ENCODE measurements around the gene DNAJC1. TPM values are rescaled to one million over a fixed set of nuclear protein-coding genes. Genes with fewer than 3 reads are reported as not detected.

The DNAJC1 gene
- total and polyA plus RNA-seq, 2 donors (not counting 3 experiments of a cell fraction or from before 2014, with no cell fraction given): 11.2 to 19.7 TPM

DNA sequence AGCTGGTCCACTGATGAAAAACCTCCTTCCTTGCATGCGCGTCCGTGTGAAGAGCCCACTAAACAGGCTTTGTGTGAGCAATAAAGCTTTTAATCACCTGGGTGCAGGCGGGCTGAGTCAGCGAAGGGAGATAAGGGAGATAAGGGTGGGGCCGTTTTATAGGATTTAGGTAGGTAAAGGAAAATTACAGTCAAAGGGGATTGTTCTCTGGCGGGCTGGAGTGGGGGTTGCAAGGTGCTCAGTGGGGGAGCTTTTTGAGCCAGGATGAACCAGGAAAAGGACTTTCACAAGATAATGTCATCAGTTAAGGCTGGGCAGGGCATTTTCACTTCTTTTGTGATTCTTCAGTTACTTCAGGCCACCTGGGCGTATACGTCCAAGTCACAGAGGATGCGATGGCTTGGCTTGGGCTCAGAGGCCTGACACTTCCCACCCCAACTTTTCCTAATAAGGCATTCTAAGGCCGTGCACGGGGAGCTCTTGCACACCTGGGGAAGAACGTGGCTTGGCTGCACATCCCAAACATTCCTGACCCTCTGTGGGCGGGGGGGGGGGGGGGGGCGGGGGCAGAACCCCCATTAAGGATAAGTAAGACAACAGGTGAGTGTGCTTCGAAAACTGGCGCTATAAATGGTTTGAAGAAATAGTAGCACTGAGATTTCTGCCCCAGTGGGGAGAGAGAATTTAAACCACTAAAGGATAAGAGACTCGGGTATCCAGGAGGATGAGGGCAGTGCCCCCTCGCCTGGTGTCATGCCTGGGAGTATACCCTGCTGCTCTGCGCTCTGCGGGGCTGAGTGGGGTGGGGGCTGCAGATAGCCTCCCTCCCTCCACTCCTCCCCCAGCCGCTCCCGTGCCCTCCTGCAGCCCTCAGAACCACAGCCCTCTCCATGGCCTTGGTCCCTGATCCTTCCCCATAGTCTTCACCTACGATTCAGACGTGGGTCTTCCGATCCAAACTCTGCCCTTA, 251.9 kb downstream of the DNAJC1 start:
- FAIRE-seq (no peak), DNase-seq (ENCODE audit: low read depth, low spot score) (no peak)
- no peaks in the 10 kb centered on the region for H3K9me3 ChIP-seq (replicated peaks; ENCODE audit: control insufficient read depth, insufficient read depth, low read length)
- H4K20me1 ChIP-seq (replicated peaks; ENCODE audit: control insufficient read depth, extremely low read depth, insufficient read depth, low read length): no peaks in the 10 kb centered on the region
- no peak overlapping the region for H3K27ac ChIP-seq (ENCODE audit: insufficient read depth, low read depth, low read length)
- H2AFZ ChIP-seq (ENCODE audit: low read depth, low read length): no peak overlapping the region
- CTCF ChIA-PET: interaction anchor here (0.8 to 1.1 kb wide), 3 partner anchors 10 to 202 kb away, joined by 3 to 4 read pairs (median 3); no protein-coding TSS in a partner anchor
- H3K9ac ChIP-seq (replicated peaks; ENCODE audit: extremely low read depth, insufficient read depth, low read length): no peak overlapping the region
- peaks cover 0 to 3% of the 10 kb centered on the region in 2 experiments for H3K36me3 ChIP-seq (ENCODE audit: control insufficient read depth in 2 of 2, extremely low read depth in 1 of 2, insufficient read depth in 2 of 2, low read length in 2 of 2)
- no peaks in the 10 kb centered on the region for H3K27me3 ChIP-seq (ENCODE audit: control insufficient read depth in 2 of 2, insufficient read depth in 2 of 2, low read length in 2 of 2)
- H3K4me2 ChIP-seq (ENCODE audit: insufficient read depth, low read length): no peak overlapping the region
- no peaks in the 10 kb centered on the region for H3K4me1 ChIP-seq (ENCODE audit: control insufficient read depth, extremely low read depth, insufficient read depth, low read length)
- intact Hi-C loops (cut with micrococcal nuclease) (no loop called here), dilution Hi-C loops (cut with MboI; ENCODE audit: extremely low pct_ligation_motif_present, low sequenced_read_pairs) (no loop called here)
- H3K79me2 ChIP-seq (ENCODE audit: control insufficient read depth, insufficient read depth, low read length): no peaks in the 10 kb centered on the region
- TF ChIP-seq, protein P1, sequence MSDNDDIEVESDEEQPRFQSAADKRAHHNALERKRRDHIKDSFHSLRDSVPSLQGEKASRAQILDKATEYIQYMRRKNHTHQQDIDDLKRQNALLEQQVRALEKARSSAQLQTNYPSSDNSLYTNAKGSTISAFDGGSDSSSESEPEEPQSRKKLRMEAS (IDR thresholded peaks at IDR 0.05; ENCODE audit: insufficient read depth, insufficient read length): no peak
- TF ChIP-seq MYC (IDR thresholded peaks at IDR 0.05; ENCODE audit: low read depth, low read length) (no peak), GATA2 (IDR thresholded peaks at IDR 0.05; ENCODE audit: insufficient read depth, insufficient read length, low read depth, low read length) (no peak), JUN (IDR thresholded peaks at IDR 0.05; ENCODE audit: borderline replicate concordance, insufficient read depth, insufficient read length, low read depth) (no peak), EZH2 (IDR thresholded peaks at IDR 0.05; ENCODE audit: borderline replicate concordance, low read depth, low read length, severe bottlenecking) (no peak), FOS (IDR thresholded peaks at IDR 0.05; ENCODE audit: borderline replicate concordance, insufficient read depth, low read length) (no peak), POLR2AphosphoS5 (IDR thresholded peaks at IDR 0.05; ENCODE audit: insufficient read depth, low read depth, low read length) (no peak), POLR2A (IDR thresholded peaks at IDR 0.05; ENCODE audit: low read depth, low read length) (no peak)
- TF ChIP-seq, protein P2, sequence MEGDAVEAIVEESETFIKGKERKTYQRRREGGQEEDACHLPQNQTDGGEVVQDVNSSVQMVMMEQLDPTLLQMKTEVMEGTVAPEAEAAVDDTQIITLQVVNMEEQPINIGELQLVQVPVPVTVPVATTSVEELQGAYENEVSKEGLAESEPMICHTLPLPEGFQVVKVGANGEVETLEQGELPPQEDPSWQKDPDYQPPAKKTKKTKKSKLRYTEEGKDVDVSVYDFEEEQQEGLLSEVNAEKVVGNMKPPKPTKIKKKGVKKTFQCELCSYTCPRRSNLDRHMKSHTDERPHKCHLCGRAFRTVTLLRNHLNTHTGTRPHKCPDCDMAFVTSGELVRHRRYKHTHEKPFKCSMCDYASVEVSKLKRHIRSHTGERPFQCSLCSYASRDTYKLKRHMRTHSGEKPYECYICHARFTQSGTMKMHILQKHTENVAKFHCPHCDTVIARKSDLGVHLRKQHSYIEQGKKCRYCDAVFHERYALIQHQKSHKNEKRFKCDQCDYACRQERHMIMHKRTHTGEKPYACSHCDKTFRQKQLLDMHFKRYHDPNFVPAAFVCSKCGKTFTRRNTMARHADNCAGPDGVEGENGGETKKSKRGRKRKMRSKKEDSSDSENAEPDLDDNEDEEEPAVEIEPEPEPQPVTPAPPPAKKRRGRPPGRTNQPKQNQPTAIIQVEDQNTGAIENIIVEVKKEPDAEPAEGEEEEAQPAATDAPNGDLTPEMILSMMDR (IDR thresholded peaks at IDR 0.05; ENCODE audit: extremely low read depth in 1 of 2, insufficient read depth in 1 of 2, low read depth in 1 of 2, low read length in 2 of 2): no peak
- POLR2A ChIA-PET: no interaction called here
- no peaks in the 10 kb centered on the region for H3K9me1 ChIP-seq (replicated peaks; ENCODE audit: control insufficient read depth, extremely low read depth, insufficient read depth, low read length)
- H3K4me3 ChIP-seq (replicated peaks in 1 of 3; ENCODE audit: insufficient read depth in 1 of 3, low read depth in 1 of 3, low read length in 3 of 3): no peak overlapping the region
- BruUV-seq (replicated peaks): no TSS peak

All from endothelial cell of umbilical vein (primary cell).